Endothelial cell of hepatic sinusoid (primary cell): ENCODE data around the gene ASAH2B.

Source experiments
- in situ Hi-C: cut with HindIII; loops from 2 replicates; pipeline ENCODE4 v1.10.0; 2017; ENCODE audit warnings: low sequenced_read_pairs

Gene ASAH2B

GRCh38 chr10:50796693-50797092 is 57.0 kb downstream of the ASAH2B start:
- in situ Hi-C loops = no loop called here

- in situ Hi-C loops = no loop called here
Measured at GRCh38 chr10:50798297-50798696, 58.6 kb downstream of the ASAH2B start.

GRCh38 chr10:50799595-50799994 is 59.9 kb downstream of the ASAH2B start:
- in situ Hi-C loops = no loop called here

- in situ Hi-C loops = no loop called here
Measured at GRCh38 chr10:50805981-50806622, 66.4 kb downstream of the ASAH2B start.

- in situ Hi-C loops = no loop called here
Measured at GRCh38 chr10:50807851-50808776, 68.4 kb downstream of the ASAH2B start.
